GM15510 (cell line): ENCODE data around the gene SLC25A31.
A peak's percentile ranks its signal among the peaks of the same experiment; 100 is the strongest.

Source experiments
- POLR2A ChIP-seq: IDR thresholded peaks from 3 replicates; pipeline ENCODE4 v1.6.1; 2011; ENCODE audit warnings: borderline replicate concordance; ENCODE audit not compliant: insufficient read length; ENCODE audit errors: extremely low read depth

SLC25A31 gene

DNA sequence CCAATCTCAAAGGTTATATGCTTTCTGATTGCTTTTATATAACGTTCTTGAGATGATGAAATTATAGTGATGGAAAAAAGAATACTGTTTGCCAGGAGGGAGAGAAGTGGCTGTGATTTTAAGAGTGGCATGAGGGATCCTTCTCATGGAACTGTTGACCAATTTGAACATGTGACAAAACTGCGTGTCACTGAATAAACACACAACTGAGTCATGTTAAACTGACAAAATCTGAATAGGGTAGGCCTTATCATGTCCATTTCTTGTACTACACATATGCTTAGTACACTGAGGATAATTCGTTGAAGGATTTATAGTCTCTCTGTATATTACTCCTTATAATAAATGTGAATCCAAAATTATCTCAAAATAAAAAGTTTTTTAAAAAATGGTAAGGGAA lies 29.7 kb downstream of the SLC25A31 start:
- no peak for TF ChIP-seq POLR2A

DNA sequence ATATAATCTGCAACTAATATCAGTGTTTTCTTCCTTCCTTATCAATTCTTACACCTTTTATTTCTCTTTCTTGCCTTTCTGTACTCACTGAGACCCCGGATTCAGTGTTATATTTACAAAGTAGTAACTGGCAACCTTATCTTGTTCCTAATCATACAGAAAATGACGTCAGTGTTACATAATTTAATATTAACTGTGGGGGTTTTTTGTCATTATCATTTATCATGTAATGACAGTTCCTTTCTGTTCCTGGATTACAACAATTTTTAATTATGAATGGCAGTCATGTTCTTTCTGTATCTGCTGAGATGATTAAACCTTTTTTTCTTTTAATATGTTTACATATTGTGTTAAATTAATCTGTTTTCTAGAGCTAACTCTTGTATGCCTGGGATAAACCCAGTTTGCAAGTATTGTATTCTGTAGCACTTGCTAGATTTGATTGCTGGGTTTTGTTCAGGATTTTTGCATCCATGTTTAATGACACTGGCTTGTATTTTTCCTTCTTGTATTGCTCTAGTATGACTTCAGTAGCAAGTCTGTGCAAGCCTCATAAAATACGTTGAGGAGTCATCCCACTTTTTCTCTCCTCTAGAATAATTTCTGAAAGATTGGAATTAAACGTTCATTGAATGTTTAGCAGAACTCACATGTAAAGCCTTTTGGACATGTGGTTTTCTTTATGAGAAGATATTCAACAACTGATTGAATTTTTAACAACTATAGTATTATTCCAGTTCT lies 41.5 kb downstream of the SLC25A31 start:
- TF ChIP-seq POLR2A: no peak

DNA sequence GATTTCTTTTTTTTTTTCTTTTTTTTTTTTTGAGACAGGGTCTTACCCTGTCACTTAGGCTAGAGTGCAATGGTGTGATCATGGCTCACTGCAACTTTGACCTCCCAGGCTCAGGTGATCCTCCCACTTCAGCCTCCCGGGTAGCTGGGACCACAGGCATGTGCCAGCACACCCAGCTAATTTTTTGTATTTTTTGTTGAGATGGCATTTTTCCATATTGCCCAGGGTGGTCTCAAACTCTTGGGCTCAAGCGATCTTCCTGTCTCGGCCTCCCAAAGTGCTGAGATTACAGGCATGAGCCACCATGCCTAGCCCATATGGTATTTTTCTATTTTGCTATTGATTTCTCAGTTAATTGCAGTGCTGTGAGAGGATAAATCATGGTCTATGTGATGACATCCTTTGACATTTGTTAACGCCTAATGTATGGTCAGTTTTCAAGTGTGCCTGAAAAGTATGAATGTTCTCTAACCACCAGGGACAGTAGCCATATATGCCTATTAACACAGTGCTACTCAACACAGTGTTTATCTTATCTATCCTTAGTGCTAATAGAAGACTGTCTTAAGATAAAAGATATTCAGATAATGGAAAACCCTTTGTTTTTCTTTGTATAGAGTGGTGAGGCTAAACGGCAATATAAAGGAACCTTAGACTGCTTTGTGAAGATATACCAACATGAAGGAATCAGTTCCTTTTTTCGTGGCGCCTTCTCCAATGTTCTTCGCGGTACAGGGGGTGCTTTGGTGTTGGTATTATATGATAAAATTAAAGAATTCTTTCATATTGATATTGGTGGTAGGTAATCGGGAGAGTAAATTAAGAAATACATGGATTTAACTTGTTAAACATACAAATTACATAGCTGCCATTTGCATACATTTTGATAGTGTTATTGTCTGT lies 42.8 kb downstream of the SLC25A31 start:
- TF ChIP-seq POLR2A: no peak

DNA sequence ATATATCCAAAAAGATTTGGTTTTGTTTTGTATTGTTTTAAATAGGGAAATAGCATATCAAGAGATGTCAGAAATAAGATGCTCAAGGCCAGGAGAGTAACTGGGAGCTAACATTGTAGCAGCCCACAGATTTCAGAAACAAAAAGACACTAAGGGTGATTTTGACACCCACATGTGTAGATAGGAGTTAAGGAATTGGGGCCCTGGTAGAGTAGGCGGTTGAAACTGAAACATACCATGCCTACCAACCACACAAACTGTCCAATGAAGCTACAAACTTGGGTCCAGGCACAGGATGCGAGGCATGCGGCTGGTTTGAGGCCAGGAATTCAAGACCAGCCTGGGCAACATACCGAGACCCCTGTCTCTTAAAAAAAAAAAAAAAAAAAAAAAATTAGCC lies 45.6 kb downstream of the SLC25A31 start:
- no peak for TF ChIP-seq POLR2A

DNA sequence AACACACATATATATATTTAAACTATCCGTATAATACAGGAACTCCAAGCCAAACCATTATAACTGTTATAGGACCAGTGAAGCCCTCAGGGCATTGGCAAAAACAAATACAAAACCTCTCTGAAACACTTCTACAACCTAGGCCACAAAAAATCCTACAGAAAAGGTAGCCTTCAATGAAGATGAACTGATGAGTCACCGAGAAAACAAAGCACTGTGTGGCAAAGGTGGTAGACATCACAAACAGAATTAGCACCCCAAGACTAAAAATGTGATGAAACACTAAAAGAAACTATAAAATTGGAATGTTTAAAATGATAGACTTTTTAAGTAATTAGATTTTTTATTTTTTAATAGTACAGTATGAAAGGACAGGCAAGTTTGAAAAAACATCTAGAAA lies 46.4 kb downstream of the SLC25A31 start:
- no peak for TF ChIP-seq POLR2A

DNA sequence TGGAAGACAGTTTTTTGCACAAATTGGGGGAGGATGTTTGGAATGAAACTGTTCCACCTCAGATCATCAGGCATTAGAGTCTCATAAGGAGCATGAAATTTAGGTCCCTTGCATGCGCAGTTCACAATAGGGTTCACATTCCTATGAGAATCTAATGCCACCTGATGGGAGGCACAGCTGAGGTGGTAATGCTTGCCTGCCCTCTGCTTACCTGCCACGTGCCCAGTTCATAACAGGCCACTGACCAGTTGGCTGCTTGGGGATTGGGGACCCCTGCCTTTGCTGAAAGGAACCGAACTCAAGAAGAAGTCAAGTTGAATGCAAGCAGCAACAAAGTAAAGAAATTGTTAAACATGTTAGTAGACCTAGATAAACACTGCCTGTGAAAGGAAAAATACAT lies 47.3 kb downstream of the SLC25A31 start:
- no peak for TF ChIP-seq POLR2A

DNA sequence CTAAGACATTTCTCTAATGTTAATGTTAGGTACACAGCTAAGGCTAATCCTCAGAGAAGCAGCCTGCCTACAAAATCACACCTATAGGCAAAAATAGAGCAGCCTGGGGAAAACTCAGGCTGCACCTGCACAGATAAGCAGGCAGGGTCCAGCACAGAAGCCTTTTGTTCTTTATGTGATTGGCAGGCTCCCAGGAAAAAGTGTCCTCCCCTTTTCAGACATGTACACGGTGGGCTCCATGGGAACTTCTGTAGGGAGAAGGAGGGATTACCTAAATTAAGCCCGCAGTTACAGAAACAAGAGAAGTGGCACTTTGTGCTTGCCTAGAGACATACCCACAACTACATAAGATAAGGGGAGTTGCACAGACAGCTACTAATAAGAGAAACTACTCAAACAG lies 47.9 kb downstream of the SLC25A31 start:
- TF ChIP-seq POLR2A: no peak

DNA sequence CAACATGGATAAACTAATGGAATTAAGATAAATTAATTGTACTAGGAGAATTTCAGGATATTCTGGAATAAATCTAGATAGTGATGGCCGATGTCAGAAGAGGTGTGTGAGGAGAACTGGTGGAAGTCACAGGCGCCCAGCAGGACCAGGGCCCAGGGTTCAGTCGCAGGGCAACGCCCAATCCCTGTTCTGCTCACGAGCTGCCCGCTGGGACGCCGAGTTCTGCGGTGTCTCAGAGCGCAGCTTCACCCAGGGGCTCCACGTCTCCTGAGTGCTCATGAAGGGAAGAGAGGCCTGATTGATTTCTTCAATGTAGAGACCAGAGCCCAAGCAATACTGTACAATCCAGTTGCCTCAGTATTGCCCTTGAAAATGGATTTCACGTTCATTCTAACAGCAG lies 50.4 kb downstream of the SLC25A31 start:
- no peak for TF ChIP-seq POLR2A

DNA sequence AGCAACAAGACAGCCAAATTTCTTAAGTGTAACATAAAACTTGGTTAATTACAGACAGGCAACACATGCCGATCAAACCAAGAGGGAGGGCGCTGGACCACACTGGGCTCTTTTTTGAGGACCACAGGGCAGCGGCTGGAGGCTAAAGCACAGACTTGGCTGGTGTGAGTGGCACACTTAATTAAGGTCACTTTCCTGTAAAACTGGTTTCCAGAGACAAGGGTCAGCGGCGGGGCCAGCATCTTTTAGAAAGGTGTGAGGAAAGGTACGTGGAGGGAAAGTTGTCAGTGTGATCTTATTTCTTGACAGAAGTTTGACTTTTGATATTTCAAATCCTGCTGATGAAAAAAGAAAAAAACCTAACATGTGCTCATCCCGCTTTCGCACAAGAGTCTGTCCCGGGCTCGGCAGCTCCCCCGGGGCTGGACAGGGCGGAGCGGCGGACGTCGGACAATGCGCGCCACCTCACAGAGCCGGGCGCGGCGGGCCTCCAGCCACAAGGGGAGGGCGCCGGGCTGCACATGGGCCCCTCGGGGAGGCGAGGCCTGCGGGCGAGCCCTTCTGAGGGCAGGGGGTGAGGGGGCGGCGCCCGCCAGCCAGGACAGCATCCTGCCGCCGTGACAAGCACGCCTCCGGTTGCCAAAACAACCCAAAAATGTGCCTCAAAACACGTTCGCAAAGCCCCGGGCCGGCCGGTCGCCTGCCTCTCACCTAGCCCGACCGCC lies 51.3 kb downstream of the SLC25A31 start:
- TF ChIP-seq POLR2A: no peak

DNA sequence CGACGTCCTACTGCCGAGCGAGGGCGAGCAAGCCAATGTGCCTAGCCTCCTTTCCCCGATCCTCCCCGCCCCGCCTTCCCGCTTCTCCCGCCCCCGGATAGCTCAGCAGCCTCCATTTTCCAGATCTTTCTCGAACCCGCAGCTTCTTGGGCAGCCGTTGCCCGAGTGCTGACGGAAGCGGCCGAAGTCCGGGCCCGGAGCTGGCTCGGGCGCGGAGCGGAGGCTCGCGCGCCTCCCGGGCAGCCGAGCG lies 51.8 kb downstream of the SLC25A31 start:
- no peak for TF ChIP-seq POLR2A

DNA sequence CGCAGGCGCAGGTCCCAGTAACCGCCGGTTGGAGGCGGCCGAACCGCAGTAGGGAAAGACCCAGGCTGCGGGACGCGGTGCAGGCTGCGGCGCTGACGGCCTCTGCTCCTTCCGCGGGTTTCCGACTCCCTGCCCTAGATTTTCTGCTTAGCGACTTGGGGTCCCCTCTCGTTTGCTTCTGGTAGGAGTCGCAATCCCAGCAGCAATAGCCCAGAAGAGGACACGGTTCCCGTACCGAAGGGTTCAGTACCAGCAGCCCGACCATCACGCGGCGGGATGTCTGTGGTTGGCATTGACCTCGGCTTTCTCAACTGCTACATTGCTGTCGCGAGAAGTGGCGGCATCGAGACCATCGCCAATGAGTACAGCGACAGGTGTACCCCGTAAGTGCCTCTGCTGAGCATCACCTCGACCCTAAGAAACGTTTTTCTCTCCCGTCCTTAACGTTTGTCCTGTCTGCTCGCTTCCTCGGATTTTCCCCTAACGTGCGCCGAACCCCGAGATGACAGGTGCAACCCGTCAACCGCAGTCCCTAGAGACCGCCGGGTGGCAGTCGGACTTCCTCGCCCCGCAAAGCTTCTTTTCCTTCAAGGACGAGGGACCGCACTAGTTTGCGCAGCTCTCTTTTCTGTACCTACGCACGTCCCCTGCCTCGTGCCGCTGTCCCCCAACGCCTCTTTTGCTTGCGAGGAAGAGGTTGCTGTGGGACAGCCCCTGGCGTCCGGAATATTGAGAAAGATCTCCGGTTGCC lies 52.2 kb downstream of the SLC25A31 start, which contains the start of gene HSPA4L:
Gene HSPA4L, plus strand, starts transcription at position 48 of the 751 bp plus-strand sequence. Its CDS starts 229 bp downstream, at position 277.
- TF ChIP-seq POLR2A: peak; percentile 80

DNA sequence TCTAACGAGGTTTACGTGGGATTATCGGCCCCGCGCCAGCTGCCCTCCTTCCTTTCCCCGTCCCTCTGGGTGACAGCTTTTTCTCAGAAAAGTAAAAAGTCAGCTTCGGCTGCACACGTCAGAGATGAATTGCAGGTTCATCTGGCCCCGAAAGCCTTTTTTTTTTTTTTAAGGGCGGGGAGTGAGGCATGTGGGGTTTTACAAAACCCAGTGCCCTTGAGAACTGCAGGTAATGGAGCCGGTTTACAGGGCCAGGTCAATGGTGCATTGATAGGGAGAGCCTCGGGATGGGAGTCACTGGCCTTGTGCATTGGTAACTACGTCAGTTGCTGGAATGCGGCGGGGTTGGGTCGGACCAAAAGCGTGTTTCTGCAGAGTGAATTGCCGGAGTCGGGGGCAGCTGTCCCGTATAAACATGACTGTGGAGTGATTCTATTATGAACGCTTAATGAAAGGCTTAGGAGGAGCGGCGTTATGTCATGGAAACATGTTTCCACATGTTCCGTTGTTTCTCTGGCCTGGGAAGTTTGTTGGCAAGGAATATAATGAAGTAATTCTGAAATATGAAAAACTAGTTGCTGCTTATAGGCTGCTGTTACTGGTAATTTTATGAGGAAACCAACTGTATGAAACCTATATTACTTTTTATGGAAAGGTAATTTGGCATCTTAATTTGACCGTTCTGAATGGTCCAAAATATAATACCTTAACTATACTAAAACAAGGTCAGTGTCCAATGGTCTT lies 53.0 kb downstream of the SLC25A31 start:
- TF ChIP-seq POLR2A: no peak

DNA sequence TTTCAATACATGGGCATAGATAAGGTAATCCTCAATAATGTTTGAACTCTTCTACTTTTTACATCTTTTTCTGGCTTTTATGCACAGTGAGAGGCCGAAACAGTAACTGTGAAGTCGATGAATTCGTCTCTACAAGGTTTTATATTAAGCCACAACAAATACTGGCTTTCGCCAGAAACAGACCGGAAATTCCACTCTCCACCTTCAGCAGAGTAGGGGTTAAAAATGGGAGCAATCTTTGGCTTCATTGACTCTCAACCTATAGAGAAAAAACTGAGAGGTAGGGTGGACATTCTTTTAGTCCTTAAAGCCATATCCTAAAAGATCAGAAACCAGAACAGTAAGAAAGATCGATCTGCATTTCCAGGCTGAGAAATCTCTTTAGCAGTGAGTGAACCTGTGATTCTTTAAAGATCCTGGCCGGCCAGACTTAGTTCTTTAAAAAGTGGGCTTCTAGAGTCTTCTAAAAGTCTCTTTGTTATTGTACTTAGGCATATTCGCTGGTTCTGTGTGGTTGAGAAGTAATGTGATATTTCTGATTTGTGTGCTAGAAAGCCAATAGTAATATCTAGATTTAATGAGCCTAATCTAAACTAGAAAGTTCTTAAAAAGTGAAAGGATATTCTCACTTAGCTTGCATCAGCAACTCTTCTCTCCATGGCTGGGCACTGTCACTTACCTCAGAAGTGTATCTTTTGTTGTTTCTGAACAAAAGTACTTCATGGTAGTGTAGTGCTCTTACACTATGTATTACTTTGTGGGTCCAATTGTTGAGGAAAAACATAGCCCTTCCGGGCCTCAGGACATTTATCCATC lies 54.0 kb downstream of the SLC25A31 start:
- TF ChIP-seq POLR2A: no peak

DNA sequence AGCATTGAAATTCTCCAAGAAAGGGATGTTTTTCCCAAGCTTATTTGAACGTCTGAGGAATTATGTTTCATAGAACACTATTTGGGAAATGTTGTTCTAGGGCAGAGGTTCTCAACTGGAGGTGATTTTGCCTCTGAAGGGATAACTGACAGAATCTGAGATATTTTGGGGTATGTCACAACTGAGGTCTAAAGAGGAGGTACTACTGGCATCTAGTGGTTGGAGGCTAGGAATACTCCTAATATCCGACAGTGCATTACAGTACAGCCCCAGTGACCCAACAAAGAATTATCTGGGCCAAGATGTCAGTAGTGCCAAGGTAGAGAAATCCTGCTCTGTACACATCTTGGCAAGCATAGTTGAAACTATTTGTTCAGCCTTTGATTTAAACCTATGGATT lies 58.3 kb downstream of the SLC25A31 start:
- TF ChIP-seq POLR2A: no peak

DNA sequence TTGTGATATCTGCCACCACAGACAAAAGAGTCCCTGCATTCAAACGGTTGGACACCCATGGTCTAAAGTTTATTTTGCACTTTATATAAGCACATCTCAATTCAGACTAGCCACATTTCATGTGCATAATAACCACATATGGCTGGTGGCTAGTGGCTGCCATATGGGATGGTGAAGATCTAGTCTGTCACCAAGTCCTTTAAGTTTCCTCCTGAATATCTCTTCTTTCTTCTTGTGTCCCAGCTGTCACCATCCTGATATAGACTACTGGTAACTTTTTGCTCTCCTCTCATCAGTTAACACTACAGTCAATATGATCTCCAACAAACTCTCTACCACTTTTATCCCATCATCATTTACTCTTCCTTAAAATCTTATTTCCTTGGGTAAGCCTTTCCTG lies 61.2 kb downstream of the SLC25A31 start:
- no peak for TF ChIP-seq POLR2A
